ENCODE results near the gene ASCC1. TPM values are rescaled to one million over a fixed set of nuclear protein-coding genes. Genes with fewer than 3 reads are reported as not detected.

Gene ASCC1
- total and polyA plus RNA-seq, 2 donors (not counting 1 experiment from before 2014, with no cell fraction given) = 40.2 to 42.1 TPM

DNA sequence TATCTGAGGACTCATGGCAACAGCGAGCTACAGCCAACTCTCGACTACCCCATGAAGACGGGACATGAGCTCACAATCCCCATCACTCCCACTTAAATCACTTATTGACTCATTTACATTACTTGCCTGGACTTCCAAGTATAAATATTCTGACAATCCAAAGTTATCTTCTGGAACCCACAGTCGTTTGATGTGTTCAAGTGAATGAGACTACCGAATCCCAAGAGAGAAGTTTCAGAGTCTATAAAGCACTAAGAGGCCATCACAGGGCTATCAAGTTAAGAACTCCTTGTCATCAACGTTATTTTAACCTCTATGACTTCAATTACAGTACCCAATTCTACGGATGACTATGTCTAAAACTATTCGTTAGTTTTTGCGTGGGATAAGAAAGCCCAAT lies 11.8 kb downstream of the ASCC1 start:
- Histone ChIP-seq H3K79me2 (ENCODE audit: control insufficient read depth, insufficient read depth, low read length) (no peaks in the 10 kb centered on the region), H2AFZ (ENCODE audit: low read length) (no peak overlapping the region), H3K9me3 (ENCODE audit: control insufficient read depth, insufficient read depth, low read depth, low read length) (no peaks in the 10 kb centered on the region), H3K4me3 (replicated peaks in 1 of 4; ENCODE audit: control extremely low read depth in 1 of 4, insufficient read depth in 1 of 4, low read depth in 3 of 4, low read length in 4 of 4) (no peak overlapping the region), H3K27ac (ENCODE audit: insufficient read depth, low read length) (no peak overlapping the region), H3K27me3 (ENCODE audit: control insufficient read depth, insufficient read depth, low read length) (no peaks in the 10 kb centered on the region), H3K4me2 (ENCODE audit: extremely low read depth, insufficient read depth, low read length) (no peak overlapping the region), H3K36me3 (ENCODE audit: control insufficient read depth, insufficient read depth, low read length) (no peaks in the 10 kb centered on the region), H3K4me1 (ENCODE audit: control insufficient read depth, extremely low read depth, insufficient read depth, low read length) (no peaks in the 10 kb centered on the region), H4K20me1 (ENCODE audit: control insufficient read depth, extremely low read depth, insufficient read depth, low read length) (no peaks in the 10 kb centered on the region), H3K9ac (ENCODE audit: insufficient read depth, low read length) (no peak overlapping the region)
- DNase-seq (ENCODE audit: low read depth in 2 of 2) = peak in 1 of 2 donors; percentile 22
- no peak for TF ChIP-seq EZH2 (IDR thresholded peaks at IDR 0.05; ENCODE audit: low read length, missing control alignments)
- no peak for TF ChIP-seq CTCF (conservative IDR thresholded peaks at IDR 0.05 in 1 of 2, IDR thresholded peaks at IDR 0.05 in 1 of 2; ENCODE audit: low read depth in 1 of 2, low read length in 2 of 2)

DNA sequence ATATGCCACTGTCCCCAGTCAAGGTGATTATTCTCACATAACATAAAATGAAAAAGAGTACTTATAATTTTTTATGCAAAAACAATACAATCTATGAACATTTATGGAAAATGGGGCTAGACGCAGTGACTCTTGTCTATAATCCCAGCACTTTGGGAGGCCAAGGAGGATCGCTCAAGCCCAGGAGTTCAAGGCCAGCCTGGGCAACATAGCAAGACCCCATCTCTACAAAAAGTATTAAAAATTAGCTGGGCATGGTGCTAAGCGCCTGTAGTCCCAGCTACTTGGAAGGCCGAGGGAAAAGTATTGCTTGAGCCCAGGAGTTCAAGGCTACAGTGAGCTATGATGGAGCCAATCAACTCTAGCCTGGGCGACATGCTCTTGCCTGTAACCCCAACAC lies 14.8 kb downstream of the ASCC1 start:
- Histone ChIP-seq H4K20me1 (ENCODE audit: control insufficient read depth, extremely low read depth, insufficient read depth, low read length) (no peaks in the 10 kb centered on the region), H3K36me3 (ENCODE audit: control insufficient read depth, insufficient read depth, low read length) (no peaks in the 10 kb centered on the region), H2AFZ (ENCODE audit: low read length) (no peak overlapping the region), H3K9me3 (ENCODE audit: control insufficient read depth, insufficient read depth, low read depth, low read length) (no peaks in the 10 kb centered on the region), H3K4me3 (replicated peaks in 1 of 4; ENCODE audit: control extremely low read depth in 1 of 4, insufficient read depth in 1 of 4, low read depth in 3 of 4, low read length in 4 of 4) (no peak overlapping the region), H3K79me2 (ENCODE audit: control insufficient read depth, insufficient read depth, low read length) (no peaks in the 10 kb centered on the region), H3K27ac (ENCODE audit: insufficient read depth, low read length) (no peak overlapping the region), H3K4me1 (ENCODE audit: control insufficient read depth, extremely low read depth, insufficient read depth, low read length) (no peaks in the 10 kb centered on the region), H3K27me3 (ENCODE audit: control insufficient read depth, insufficient read depth, low read length) (no peaks in the 10 kb centered on the region), H3K4me2 (ENCODE audit: extremely low read depth, insufficient read depth, low read length) (no peak overlapping the region), H3K9ac (ENCODE audit: insufficient read depth, low read length) (no peak overlapping the region)
- no peak for DNase-seq (ENCODE audit: low read depth in 2 of 2)
- no peak for TF ChIP-seq EZH2 (IDR thresholded peaks at IDR 0.05; ENCODE audit: low read length, missing control alignments)
- no peak for TF ChIP-seq CTCF (conservative IDR thresholded peaks at IDR 0.05 in 1 of 2, IDR thresholded peaks at IDR 0.05 in 1 of 2; ENCODE audit: low read depth in 1 of 2, low read length in 2 of 2)

DNA sequence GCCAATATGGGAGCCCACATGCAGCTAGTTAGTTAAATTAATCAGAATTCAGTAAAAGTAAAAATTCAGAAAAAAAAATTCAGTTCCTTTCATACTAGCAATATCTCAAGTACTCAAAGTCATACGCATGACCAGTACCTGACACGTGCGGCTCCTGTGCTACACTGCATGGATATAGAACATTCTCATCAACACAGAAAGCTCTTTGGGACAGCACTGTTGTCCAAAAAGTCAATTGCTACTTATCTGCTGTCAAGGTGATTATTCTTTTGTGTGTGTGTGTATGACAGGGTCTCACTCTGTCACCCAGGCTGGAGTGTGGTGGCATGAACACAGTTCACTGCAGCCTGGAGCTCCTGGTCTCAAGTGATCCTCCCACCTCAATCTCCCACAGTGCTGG lies 15.2 kb downstream of the ASCC1 start:
- Histone ChIP-seq H3K36me3 (ENCODE audit: control insufficient read depth, insufficient read depth, low read length) (no peaks in the 10 kb centered on the region), H3K4me3 (replicated peaks in 1 of 4; ENCODE audit: control extremely low read depth in 1 of 4, insufficient read depth in 1 of 4, low read depth in 3 of 4, low read length in 4 of 4) (no peak overlapping the region), H3K9ac (ENCODE audit: insufficient read depth, low read length) (no peak overlapping the region), H2AFZ (ENCODE audit: low read length) (no peak overlapping the region), H3K9me3 (ENCODE audit: control insufficient read depth, insufficient read depth, low read depth, low read length) (no peaks in the 10 kb centered on the region), H3K27ac (ENCODE audit: insufficient read depth, low read length) (no peak overlapping the region), H3K27me3 (ENCODE audit: control insufficient read depth, insufficient read depth, low read length) (no peaks in the 10 kb centered on the region), H4K20me1 (ENCODE audit: control insufficient read depth, extremely low read depth, insufficient read depth, low read length) (no peaks in the 10 kb centered on the region), H3K4me1 (ENCODE audit: control insufficient read depth, extremely low read depth, insufficient read depth, low read length) (no peaks in the 10 kb centered on the region), H3K4me2 (ENCODE audit: extremely low read depth, insufficient read depth, low read length) (no peak overlapping the region), H3K79me2 (ENCODE audit: control insufficient read depth, insufficient read depth, low read length) (no peaks in the 10 kb centered on the region)
- TF ChIP-seq CTCF (conservative IDR thresholded peaks at IDR 0.05 in 1 of 2, IDR thresholded peaks at IDR 0.05 in 1 of 2; ENCODE audit: low read depth in 1 of 2, low read length in 2 of 2) (no peak), EZH2 (IDR thresholded peaks at IDR 0.05; ENCODE audit: low read length, missing control alignments) (no peak)
- DNase-seq (ENCODE audit: low read depth in 2 of 2) = no peak
